SH-SY5Y (cell line): ENCODE data around the gene F9.

Experiments used
- GATA2 ChIP-seq: IDR thresholded peaks from 2 replicates; pipeline ENCODE4 v1.6.1; 2011; ENCODE audit warnings: mild to moderate bottlenecking, low read depth, low read length
- GATA3 ChIP-seq: IDR thresholded peaks from 2 replicates; pipeline ENCODE4 v1.6.1; 2011; ENCODE audit warnings: low read depth, mild to moderate bottlenecking, low read length, moderate library complexity

DNA sequence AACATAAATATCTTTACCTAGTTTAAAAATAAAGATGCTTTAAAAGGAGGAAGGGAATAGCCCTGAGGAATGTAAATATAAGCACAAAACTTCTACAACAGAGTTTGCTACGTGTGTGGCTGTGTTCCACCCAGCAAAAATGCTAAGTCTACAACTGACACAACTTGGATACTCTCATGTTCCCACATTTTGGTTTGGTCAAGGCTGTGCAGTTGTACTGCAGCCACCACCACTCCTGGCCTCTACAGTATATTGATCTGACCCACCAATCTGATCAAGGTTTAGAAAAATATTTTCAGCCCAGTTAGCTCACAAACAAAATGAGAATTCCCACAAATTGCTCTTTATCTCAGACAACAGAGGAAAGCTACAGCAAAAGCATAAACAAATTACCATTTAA, 12.1 kb downstream of the F9 start:
- no peak for TF ChIP-seq GATA3
- no peak for TF ChIP-seq GATA2
